ENCODE results near the gene SPACA4.

GRCh38 chr19:48623556-48624066 lies 17.1 kb downstream of the SPACA4 start:
- TF ChIP-seq CTCF (IDR thresholded peaks at IDR 0.05) (no peak), POLR2A (IDR thresholded peaks at IDR 0.05) (no peak)

Data from body of pancreas (tissue), 4 donors.